HG02938 (cell line): ENCODE data around the gene STK11IP.

ENCODE experiments used
- ATAC-seq: cut with Tn5 transposase; IDR thresholded peaks from one replicate; pipeline ENCODE4 v1.9.1; 2021; ENCODE audit warnings: mild to moderate bottlenecking, moderate library complexity; ENCODE audit not compliant: unreplicated experiment

The STK11IP gene

DNA sequence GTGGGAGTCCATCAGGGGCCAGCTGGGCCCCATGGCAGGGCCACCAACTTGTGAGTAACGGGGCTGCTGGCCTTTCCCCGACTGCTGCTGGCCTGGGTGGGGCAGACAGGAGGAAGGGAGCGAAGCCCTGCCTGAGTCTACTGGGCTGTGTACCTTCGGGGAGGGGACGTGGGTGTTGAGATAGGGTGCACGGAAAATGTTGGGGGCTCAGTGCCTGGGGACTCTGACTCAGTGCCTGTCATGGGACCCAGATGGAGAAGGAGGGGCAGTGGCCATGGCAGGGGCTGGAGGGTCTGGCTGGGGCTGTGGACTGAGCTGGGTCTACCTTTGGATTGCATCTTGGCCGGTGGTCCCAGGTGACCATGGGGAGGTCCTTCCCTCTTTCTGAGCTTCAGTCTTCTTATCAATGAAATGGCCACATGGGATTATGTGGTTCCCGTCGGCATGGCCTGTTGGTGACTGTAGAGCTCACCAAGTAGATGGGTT lies 33.8 kb downstream of the STK11IP start:
- no peak for ATAC-seq

DNA sequence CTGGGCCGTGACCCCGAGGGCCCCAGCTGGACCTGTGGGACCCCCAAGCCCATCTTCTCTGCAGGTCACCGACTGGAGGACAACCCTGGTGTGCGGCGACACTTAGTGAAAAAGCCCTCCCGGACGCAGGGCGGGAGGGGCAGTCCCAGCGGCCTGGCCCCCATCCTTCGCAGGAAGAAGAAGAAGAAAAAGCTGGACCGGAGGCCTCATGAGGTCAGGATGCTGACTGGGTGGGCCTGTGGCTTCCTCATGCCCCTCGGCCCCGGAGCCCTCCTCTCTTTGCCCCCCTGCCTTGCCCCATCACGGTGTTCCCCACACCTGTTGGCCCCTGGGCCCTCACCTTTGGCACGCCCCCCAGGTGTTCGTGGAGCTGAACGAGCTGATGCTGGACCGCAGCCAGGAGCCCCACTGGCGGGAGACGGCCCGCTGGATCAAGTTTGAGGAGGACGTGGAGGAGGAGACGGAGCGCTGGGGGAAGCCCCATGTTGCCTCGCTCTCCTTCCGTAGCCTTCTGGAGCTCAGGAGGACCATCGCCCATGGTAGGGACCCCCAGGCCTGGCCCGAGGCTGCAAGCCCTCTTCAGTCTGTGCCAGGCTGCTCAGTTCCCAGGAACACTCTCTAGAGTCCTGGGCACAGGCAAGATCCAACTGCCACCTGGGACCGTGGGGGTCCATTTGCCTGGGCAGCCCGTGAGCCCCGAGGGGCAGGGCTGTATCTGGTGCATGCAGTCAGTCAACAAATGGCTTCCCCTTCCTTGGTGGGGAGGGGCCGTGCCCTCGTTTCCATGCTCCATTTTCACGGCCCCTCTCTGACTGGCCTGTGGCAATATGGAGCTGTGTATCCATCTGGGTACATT lies 34.5 kb downstream of the STK11IP start:
- no peak for ATAC-seq

DNA sequence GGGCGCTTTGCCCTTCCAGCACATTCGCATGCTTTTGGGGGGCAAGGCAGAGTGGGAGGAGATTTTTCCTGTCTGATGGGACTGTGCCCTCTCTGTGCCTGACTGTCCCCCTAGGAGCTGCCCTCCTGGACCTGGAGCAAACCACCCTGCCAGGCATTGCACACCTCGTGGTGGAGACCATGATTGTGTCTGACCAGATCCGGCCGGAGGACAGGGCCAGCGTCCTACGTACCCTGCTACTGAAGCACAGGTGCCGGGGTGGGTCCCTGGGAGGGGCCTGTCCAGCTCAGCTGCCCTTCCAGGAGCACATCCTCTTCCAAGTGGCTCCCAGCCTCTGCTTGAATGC lies 35.1 kb downstream of the STK11IP start:
- no peak for ATAC-seq

DNA sequence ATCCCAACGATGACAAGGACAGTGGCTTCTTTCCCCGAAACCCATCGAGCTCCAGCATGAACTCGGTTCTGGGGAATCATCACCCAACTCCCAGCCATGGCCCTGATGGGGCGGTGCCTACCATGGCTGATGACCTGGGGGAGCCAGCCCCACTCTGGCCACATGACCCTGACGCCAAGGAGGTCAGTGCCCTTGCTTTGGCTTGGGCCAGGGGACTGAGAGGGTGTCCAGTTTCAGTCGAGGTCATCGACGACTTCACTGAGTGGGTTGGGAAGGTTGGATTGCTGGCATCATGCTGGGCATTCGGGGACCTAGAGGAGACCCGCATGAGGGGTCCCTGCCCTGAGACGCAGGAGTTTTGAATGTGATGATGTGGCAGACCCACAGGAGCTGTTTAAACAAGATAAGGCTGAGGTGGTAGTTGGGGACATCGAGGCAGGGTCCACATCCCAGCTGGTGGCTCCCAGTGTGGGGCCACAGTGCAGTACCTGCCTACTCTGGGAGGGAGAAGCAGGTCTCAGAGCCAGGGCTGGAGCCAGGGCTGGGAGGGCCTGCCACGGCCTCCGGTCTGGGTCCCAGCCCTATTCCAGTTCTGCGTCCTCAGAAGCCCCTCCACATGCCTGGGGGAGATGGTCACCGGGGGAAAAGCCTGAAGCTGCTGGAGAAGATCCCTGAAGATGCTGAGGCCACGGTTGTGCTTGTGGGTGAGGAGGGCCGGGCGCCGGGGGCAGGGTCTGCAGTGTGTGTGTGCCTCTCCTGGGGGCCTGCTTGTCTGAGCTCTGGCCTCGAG lies 35.8 kb downstream of the STK11IP start:
- ATAC-seq = no peak

DNA sequence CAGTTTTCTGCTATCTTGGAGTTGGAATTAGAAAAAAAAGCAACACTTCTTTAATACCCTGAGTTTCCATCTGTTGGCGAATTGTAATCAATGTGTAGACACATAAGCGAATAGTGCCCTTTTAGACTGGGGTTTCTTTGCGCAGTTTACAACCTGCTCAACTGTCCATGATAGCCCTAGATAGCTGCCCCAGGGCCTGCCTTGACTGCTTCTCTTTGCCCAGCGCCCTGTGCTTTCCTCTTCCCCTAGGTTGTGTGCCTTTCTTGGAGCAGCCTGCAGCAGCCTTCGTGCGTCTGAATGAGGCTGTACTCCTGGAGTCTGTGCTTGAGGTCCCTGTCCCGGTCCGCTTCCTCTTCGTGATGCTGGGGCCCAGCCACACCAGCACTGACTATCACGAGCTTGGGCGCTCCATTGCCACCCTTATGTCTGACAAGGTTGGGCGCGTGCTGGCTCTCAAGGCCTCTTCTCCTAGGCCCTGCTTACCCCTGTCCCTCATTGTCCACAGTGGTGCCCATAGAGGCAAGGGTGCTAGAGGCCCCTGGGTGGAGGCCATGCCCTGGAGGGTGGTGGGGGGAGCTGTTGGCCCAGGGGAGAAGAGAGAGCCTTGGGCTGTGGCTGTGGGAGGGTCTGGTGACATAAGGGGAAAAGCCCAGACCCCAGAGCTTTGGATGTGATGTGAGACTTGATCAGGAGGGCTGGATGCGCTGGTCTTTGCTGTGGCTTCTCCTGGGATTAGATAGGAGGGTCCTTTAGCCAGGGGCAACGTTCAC lies 36.7 kb downstream of the STK11IP start:
- ATAC-seq = no peak

DNA sequence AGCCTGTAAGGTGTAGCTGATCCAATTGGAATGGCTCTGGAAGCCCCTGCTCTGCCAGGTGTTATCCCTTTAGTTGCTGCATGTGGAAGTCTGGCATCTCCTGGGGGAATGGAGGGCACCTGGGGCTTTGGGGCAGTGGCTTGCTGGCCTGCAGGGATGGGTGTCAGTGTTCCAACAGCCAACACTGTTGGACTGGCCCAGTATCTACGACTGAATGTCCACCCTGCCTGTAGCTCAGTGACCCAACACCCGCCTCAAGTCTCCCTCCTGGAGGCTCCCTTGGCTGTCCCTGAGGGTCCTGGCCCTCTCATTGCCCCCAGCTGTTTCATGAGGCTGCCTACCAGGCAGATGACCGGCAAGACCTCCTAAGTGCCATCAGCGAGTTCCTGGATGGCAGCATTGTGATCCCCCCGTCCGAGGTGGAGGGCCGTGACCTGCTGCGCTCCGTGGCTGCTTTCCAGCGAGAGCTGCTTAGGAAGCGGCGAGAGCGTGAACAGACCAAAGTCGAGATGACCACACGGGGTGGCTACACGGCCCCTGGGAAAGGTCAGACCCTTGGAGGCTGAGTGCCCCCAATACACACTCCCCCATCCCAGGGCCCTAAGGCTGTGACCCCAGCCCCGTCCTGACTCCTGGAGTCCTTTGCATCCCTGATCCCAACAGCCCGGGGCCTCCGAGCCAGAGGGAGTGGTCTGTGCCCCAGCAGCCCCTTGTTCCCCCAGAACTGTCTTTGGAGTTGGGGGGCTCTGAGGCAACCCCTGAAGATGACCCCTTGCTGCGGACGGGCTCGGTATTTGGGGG lies 37.5 kb downstream of the STK11IP start:
- ATAC-seq = no peak

DNA sequence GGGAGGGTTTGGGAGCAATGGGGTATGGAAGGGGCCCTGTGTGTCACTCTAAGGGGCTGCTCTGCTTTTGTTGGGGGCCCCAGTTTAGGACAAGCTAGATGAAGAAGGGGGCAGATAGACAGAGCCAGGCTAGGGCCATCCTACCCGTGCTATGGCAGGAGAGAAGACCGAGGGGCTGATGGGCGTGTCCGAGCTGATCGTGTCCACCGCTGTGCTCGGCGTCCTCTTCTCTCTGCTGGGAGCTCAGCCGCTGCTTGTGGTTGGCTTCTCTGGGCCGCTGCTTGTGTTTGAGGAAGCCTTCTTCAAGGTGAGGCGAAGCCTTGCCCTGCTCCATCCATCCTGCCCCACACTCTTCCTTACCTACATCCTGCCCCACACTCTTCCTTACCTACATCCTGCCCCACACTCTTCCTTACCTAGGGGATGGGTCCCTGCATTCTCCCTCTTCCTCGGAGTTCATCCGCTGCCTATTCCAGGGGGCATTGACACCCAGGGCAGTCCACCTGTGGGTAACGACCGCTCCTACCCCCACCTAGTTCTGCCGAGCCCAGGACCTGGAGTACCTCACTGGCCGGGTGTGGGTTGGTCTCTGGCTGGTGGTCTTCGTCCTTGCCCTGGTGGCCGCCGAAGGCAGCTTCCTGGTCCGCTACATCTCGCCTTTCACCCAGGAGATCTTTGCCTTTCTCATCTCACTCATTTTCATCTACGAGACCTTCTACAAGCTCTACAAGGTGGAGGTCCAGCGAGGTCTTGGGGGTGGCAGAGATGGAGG lies 38.7 kb downstream of the STK11IP start:
- ATAC-seq = no peak

DNA sequence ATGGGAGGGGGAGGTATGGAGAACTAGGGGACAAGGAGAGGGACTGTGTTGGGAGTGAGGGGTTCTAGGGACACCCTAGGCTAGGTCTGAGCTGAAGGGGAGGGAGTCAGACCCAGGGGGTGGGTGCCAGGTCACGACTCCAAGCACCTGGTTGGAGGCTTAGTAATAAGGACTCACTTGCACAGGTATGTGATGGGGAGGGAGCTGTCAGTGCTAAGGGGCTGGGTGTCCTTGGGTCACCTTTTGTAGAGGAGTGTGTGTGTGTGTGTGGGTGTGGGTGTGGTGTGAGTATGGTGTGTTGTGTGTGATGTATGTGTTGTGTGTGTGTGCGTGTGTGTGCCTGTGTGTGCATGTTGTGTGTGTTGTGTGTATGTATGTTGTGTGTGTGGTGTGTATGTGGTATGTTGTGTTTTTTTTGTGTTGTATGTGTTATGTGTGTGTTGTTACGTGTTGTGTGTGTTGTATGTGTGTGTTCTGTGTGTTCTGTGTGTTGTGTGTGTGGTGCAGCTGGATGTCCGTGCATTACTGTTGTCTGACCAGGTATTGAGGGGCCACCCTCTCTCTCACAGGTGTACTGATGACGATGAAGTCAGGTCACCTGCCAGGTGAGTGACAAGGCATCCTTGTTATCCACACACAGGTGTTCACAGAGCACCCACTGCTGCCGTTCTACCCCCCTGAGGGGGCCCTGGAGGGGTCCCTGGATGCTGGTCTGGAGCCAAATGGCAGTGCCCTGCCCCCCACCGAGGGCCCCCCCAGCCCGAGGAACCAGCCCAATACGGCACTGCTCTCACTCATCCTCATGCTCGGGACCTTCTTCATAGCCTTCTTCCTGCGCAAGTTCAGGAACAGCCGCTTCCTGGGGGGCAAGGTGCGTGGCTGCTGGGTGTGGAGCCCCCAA lies 39.5 kb downstream of the STK11IP start:
- ATAC-seq = no peak

DNA sequence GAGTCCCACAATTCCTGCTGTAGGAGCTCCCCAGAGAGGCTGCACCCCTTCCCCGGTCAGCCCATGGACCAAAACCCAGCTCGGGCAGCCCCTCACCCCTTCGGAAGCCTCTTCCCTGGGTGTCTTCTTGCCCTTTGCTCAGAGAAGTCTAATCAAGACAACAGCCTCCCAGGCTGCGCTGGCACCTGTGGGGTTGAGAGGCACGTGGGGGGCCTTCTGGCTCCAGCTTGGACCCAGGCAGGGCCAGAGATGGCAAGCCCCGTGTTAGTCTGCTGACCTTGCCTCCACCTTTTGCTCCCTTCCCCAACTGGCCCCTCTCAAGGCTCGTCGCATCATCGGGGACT lies 40.2 kb downstream of the STK11IP start:
- no peak for ATAC-seq

DNA sequence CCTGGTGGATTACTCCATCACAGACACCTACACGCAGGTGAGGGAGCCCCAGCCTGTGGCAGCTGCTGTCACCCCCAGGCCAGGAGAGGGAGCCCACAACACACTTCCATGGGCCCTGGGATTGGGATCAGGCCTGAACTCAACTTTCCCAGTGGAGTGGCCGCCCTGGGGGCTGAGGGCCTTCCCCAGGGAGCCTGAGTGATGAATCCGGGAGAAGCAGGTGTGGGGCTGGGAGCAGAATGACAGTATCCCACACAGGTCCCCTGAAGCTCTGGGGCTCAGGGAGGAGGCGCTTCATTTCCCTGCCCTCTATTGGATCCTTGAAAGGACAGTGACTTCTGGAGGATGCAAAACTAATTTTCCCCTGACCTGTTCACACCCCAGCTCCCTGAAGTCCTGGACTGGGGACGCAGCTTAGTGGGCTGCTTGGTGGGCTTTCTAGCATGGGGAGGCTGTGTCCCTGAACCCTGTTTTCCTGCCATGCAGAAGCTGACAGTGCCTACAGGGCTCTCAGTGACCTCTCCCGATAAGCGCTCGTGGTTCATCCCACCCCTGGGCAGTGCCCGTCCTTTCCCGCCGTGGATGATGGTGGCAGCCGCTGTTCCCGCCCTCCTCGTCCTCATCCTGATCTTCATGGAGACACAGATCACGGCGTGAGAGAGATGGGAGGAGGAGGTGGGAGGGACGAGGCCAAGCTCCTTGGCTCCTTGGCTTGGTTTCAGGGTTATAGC lies 40.7 kb downstream of the STK11IP start:
- no peak for ATAC-seq

DNA sequence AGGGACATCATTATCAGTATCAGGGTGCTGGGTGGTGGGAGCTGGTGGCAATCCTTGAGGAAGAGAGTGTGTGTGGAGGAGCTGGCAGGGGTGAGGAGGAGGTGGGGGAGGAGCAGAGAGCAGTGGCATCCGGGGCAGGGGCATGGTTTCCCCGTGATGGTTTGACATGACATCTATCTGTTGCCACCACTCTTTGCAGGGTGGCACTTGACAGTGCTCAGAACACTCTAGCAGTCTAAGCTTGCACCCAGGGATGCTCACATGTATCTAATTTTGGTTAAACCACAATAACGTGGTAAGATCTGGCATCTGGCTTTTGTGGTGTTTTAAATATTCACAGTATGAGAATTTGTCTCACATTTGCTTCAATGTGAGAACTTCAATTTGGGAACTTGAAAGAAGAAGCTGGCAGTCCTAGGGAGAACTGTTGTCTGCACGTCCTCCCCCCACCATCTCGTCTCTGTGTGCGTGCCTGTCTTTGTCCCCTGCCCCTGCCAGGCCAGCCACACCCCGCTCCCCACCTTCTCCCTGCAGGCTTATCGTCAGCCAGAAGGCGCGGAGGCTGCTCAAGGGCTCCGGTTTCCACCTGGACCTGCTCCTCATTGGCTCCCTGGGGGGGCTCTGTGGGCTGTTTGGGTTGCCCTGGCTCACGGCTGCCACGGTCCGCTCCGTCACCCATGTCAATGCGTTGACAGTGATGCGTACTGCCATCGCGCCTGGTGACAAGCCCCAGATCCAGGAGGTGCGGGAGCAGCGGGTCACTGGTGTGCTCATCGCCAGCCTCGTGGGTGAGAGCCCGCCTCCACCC lies 41.5 kb downstream of the STK11IP start:
- ATAC-seq = no peak

DNA sequence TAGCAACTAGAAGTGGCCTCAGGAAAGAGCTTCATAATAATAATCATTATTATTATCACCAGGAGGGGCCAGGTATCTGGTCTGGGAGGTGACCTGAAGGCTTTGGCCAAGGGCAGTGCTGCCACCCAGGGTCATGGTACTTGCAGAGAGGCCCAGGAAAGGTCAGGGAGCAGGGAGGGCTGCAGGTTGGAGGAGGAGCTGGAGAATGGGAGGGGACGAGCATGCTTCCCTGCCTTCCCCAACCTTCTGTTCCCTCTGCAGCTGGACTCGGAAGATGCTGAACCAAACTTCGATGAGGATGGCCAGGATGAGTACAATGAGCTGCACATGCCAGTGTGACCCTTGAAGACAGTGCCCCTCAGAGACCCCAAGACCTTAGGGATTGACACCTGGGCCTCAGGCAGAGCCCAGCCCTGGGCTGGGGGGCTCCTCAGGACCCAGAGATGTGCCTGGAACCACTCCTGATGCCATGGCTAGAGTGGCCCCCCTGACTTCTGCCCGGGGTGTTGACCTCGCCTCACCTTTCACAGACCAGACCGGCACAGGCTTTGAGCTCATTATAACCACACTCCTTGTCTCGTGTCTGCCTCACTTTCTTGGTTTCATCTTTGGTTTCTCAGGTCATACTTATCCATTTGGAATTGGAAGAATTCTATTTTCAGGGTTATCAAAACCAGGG lies 43.9 kb downstream of the STK11IP start:
- ATAC-seq = no peak

DNA sequence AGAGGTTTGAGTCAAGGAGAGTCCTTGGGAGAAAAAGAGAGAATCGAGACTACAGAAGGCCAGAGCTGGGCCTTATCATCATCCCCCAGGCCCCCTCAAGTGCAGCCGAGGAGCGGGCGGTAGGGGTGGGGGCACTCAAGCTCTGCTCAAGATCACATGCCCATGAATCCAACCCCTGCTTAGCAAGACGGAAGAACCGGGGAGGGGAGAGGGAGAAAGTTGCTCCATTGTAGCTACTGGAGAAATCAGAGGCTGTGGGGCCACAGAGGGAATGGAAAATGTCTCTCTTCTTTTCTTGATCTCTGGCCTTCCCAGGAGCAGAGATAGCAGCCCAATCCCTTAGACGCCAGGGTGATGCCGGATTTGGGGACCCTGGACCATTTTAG lies 44.4 kb downstream of the STK11IP start:
- no peak for ATAC-seq

DNA sequence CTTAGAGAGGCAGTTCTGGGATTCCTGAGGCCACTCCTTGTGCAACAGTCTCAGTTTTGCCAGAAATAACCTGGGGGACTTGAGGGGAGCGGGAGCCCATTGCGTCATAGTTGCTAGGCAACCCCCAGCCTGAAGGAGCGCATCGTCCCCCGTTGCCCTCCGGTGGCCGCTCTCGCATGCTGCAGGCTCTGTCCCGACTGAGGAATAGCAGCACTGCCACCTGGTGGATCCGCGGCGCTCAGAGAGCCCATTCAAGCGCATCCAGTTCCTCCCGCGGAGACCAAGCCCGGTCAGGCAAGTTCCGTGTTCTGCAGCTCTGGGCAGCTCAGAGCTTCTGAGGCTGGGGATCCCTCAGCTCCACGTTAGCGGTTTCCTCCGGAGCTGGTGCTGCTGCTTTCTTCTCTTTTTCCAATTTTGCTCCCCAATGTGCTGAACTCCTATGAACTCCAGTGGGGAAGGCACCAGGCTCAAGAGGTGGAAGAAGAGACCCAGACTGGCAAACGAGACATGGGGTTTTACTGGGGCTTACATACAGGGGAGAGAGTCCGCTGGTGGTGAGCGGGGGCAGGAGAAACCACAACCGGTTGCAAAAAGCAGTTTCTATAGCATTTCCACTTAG lies 44.9 kb downstream of the STK11IP start:
- peak; percentile 98 for ATAC-seq

DNA sequence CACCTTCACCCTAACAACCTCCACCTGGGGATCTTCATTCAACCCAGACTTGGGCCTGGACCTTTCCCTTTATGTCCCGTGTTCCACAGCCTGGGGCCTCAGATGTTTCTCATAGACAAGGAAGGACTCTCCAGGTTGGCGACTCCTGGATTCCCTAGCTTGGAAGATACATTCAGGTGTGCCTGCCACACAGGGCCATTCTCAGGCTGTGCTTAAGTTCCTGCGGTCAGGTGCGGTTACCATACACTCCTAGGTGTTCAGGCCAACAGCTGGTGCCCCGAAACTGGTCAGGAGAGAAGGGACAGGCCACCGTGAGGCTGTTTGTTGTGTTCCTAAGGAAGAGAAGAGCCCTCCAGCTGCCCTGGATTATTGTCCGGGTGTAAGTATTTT lies 45.4 kb downstream of the STK11IP start:
- no peak for ATAC-seq

DNA sequence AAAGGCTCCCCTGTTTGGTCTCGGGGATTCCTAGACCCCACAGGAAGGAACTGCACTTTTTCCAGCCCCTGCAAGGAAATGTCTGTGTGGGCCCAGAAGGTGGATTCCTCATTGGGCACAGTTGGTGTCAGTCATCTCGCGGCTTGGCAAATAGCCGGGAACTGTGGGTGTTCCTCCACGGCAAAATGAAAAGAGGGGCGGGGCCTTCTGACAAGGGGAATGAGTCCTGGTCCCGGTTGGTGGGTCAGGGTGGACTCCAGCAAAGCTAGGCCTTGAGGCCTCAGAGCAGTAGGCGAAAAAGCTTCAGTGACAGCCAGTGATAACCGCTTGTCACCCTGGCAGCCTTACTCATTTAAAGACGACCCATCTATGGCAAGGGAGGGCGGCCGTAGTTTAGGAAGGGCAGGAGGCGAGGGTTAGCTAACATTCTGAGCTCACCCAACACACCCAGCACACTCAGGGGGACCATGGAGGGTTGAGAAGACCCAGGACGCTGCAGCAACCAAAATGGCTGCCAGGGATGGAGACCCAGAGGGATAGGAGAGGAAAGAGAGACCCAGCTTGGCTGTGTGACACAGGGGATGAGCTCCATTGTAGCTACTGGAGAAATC lies 46.2 kb downstream of the STK11IP start:
- no peak for ATAC-seq
